ENCODE data around the gene DISC1.

The DISC1 gene

DNA sequence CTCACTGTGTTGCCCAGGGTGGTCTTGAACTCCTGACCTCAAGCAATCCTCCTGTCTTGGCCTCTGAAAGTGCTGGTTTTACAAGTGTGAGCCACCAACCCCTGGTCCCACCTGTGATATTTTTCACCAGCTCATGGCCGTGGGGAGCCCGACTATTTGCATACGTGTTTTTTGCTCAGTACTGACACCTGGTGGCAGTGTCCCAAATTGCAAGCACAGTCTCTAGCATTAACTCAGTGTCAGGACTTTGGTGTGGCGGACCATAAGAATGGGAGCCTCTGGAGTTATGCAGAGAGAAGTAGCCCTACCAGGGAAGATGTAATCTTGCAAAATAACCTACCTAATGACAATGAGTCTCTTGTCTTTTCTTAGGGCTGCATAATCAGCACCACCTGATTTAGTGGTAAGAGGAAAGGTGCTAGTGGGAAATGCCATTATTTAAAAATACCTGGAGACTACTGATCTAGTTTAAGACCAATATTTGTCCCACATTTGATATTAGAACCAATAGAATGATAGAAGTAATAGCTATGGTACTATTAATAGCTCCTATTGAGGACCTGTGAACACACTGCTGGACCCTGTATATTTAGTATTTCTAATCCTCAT, 305.4 kb downstream of the DISC1 start:
- ATAC-seq = no peak

DNA sequence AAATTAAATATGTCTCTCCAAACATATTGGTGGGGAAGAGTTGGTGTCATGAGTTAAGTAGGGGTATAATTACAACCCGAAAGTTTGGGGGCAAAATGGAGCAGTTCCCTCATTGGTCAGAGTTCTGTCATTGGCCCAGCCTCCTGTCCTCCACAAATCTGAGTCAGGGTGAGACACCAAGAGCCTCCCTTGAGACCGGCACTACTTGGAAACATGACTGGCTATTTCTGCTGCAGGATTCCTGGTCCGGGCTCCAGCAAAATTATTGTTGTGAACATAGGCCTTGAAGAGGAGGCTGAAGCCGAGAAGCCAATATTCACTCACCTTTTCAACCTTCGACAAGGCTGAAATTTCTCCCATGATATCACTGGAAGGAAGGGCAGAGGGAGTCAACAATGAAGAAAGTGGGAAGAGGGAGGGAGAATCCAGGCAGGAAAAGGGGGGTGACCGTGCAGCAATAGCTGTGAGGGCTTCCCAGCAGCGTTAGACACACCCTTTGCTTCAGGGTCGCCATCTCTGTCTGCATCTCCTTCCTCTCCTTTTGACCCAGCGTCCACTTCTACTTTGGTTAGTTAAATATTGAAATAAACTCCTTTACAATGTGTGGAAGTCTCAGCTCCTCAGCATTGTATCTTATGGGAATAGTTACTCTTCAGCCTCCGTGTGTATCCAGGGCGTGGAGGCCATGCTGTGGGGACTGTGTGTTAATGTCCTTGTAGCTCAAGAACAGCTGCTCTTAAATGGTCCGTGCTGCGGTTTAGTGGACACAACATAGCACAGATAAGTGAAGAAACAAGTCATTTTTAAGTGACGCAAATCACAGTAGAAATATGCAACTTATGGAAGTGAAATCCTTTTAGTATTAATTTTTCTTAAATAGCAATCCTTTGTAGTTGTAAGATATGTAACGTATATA, 307.4 kb downstream of the DISC1 start:
- ATAC-seq = no peak
- TF ChIP-seq ZNF70 (CRISPR knock-in tag; IDR thresholded peaks at IDR 0.05) = no peak
- TF ChIP-seq BACH2 (CRISPR knock-in tag; IDR thresholded peaks at IDR 0.05; ENCODE audit: borderline replicate concordance) = no peak
- TF ChIP-seq TCF4 (CRISPR knock-in tag; IDR thresholded peaks at IDR 0.05; ENCODE audit: borderline replicate concordance) = no peak
- no peak for TF ChIP-seq CSDC2 (CRISPR knock-in tag; IDR thresholded peaks at IDR 0.05)
- TF ChIP-seq, protein P1, sequence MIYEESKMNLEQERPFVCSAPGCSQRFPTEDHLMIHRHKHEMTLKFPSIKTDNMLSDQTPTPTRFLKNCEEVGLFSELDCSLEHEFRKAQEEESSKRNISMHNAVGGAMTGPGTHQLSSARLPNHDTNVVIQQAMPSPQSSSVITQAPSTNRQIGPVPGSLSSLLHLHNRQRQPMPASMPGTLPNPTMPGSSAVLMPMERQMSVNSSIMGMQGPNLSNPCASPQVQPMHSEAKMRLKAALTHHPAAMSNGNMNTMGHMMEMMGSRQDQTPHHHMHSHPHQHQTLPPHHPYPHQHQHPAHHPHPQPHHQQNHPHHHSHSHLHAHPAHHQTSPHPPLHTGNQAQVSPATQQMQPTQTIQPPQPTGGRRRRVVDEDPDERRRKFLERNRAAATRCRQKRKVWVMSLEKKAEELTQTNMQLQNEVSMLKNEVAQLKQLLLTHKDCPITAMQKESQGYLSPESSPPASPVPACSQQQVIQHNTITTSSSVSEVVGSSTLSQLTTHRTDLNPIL (CRISPR knock-in tag; IDR thresholded peaks at IDR 0.05; ENCODE audit: low read depth) = no peak
- TF ChIP-seq, protein P2, sequence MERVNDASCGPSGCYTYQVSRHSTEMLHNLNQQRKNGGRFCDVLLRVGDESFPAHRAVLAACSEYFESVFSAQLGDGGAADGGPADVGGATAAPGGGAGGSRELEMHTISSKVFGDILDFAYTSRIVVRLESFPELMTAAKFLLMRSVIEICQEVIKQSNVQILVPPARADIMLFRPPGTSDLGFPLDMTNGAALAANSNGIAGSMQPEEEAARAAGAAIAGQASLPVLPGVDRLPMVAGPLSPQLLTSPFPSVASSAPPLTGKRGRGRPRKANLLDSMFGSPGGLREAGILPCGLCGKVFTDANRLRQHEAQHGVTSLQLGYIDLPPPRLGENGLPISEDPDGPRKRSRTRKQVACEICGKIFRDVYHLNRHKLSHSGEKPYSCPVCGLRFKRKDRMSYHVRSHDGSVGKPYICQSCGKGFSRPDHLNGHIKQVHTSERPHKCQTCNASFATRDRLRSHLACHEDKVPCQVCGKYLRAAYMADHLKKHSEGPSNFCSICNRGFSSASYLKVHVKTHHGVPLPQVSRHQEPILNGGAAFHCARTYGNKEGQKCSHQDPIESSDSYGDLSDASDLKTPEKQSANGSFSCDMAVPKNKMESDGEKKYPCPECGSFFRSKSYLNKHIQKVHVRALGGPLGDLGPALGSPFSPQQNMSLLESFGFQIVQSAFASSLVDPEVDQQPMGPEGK (CRISPR knock-in tag; IDR thresholded peaks at IDR 0.05; ENCODE audit: borderline replicate concordance) = no peak
- no peak for TF ChIP-seq ZNF565 (CRISPR knock-in tag; conservative IDR thresholded peaks at IDR 0.05; ENCODE audit: low read depth)
- TF ChIP-seq SNAI2 (CRISPR knock-in tag; IDR thresholded peaks at IDR 0.05) = no peak
- TF ChIP-seq ZFP30 (CRISPR knock-in tag; IDR thresholded peaks at IDR 0.05) = no peak
- no peak for TF ChIP-seq ESRRG (CRISPR knock-in tag; IDR thresholded peaks at IDR 0.05)
- no peak for TF ChIP-seq TOX (CRISPR knock-in tag; IDR thresholded peaks at IDR 0.05; ENCODE audit: borderline replicate concordance)
- no peak for TF ChIP-seq ZC3H10 (CRISPR knock-in tag; IDR thresholded peaks at IDR 0.05)
- TF ChIP-seq, protein P3, sequence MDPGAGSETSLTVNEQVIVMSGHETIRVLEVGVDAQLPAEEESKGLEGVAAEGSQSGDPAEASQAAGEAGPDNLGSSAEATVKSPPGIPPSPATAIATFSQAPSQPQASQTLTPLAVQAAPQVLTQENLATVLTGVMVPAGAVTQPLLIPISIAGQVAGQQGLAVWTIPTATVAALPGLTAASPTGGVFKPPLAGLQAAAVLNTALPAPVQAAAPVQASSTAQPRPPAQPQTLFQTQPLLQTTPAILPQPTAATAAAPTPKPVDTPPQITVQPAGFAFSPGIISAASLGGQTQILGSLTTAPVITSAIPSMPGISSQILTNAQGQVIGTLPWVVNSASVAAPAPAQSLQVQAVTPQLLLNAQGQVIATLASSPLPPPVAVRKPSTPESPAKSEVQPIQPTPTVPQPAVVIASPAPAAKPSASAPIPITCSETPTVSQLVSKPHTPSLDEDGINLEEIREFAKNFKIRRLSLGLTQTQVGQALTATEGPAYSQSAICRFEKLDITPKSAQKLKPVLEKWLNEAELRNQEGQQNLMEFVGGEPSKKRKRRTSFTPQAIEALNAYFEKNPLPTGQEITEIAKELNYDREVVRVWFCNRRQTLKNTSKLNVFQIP (CRISPR knock-in tag; IDR thresholded peaks at IDR 0.05; ENCODE audit: borderline replicate concordance, low read depth) = no peak
- TF ChIP-seq, protein P4, sequence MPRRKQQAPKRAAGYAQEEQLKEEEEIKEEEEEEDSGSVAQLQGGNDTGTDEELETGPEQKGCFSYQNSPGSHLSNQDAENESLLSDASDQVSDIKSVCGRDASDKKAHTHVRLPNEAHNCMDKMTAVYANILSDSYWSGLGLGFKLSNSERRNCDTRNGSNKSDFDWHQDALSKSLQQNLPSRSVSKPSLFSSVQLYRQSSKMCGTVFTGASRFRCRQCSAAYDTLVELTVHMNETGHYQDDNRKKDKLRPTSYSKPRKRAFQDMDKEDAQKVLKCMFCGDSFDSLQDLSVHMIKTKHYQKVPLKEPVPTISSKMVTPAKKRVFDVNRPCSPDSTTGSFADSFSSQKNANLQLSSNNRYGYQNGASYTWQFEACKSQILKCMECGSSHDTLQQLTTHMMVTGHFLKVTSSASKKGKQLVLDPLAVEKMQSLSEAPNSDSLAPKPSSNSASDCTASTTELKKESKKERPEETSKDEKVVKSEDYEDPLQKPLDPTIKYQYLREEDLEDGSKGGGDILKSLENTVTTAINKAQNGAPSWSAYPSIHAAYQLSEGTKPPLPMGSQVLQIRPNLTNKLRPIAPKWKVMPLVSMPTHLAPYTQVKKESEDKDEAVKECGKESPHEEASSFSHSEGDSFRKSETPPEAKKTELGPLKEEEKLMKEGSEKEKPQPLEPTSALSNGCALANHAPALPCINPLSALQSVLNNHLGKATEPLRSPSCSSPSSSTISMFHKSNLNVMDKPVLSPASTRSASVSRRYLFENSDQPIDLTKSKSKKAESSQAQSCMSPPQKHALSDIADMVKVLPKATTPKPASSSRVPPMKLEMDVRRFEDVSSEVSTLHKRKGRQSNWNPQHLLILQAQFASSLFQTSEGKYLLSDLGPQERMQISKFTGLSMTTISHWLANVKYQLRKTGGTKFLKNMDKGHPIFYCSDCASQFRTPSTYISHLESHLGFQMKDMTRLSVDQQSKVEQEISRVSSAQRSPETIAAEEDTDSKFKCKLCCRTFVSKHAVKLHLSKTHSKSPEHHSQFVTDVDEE (CRISPR knock-in tag; IDR thresholded peaks at IDR 0.05) = no peak
- no peak for TF ChIP-seq ARNTL (CRISPR knock-in tag; IDR thresholded peaks at IDR 0.05; ENCODE audit: borderline replicate concordance, low read depth)
- TF ChIP-seq, protein P5, sequence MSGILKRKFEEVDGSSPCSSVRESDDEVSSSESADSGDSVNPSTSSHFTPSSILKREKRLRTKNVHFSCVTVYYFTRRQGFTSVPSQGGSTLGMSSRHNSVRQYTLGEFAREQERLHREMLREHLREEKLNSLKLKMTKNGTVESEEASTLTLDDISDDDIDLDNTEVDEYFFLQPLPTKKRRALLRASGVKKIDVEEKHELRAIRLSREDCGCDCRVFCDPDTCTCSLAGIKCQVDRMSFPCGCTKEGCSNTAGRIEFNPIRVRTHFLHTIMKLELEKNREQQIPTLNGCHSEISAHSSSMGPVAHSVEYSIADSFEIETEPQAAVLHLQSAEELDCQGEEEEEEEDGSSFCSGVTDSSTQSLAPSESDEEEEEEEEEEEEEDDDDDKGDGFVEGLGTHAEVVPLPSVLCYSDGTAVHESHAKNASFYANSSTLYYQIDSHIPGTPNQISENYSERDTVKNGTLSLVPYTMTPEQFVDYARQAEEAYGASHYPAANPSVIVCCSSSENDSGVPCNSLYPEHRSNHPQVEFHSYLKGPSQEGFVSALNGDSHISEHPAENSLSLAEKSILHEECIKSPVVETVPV (CRISPR knock-in tag; IDR thresholded peaks at IDR 0.05) = no peak
- TF ChIP-seq GLIS3 (CRISPR knock-in tag; IDR thresholded peaks at IDR 0.05) = no peak

More for the DNA sequence above, 305.4 kb downstream of the DISC1 start:
- TF ChIP-seq TOX (CRISPR knock-in tag; IDR thresholded peaks at IDR 0.05; ENCODE audit: borderline replicate concordance) (no peak), ZNF70 (CRISPR knock-in tag; IDR thresholded peaks at IDR 0.05) (no peak)

DNA sequence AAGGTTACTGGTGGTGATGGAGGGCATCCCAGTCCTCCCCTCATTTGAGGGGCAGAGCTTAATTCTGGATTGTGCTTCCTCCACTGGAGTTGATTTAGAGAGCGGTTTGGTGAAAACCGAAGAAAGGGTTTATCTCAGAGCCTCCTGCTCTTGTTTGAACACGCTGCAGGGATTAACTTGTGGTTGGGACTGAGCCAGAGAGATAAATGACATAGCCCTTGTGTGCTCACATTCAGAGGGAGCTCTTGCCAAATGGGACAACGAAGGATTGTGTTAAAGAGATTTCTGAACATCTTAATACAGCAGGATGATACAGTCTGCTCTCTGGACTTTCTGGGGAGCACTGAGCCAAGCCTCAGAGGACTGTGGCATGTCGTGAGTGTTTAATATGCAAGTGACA, 308.2 kb downstream of the DISC1 start:
- TF ChIP-seq, protein P5 (CRISPR knock-in tag; IDR thresholded peaks at IDR 0.05) = no peak
- TF ChIP-seq ISL1 (CRISPR knock-in tag; IDR thresholded peaks at IDR 0.05) (peak; percentile 35; the same call in 1 of the 2 replicates), TOX (CRISPR knock-in tag; IDR thresholded peaks at IDR 0.05; ENCODE audit: borderline replicate concordance) (no peak), OSR1 (CRISPR knock-in tag; IDR thresholded peaks at IDR 0.05) (no peak), SNAI2 (CRISPR knock-in tag; IDR thresholded peaks at IDR 0.05) (no peak), TCF4 (CRISPR knock-in tag; IDR thresholded peaks at IDR 0.05; ENCODE audit: borderline replicate concordance) (no peak)

More for the DNA sequence above, 308.2 kb downstream of the DISC1 start:
- no peak for ATAC-seq
